HCT116 (cell line): ENCODE data around the gene NT5C2. TPM values are rescaled to one million over a fixed set of nuclear protein-coding genes. Genes with fewer than 3 reads are reported as not detected.

Experiments
- ATAC-seq: fragments of 200-7000 bp; cut with Tn5 transposase; 2 replicates; pipeline ENCODE4 v1.9.1; 2020; ENCODE audit warnings: mild to moderate bottlenecking, moderate library complexity
- BruUV-seq: library from RNA; stranded (reverse); fragments of 400-500 nt; replicated peaks from 2 replicates; lab custom pipeline; 2021; lab: Mats Ljungman, UMichigan
- CTCF ChIA-PET: fragments of 300-600 bp; sonication (Branson Sonifier 250); formaldehyde crosslinking; loops from one replicate; lab custom pipeline; 2021; ENCODE audit warnings: antibody characterized with exemption; lab: Charles Lee
- POLR2A ChIA-PET: fragments of 300-600, 350-600 bp; sonication (Branson Sonifier 250); formaldehyde crosslinking; loops from one replicate; lab custom pipeline; 2021; ENCODE audit warnings: antibody characterized with exemption; lab: Charles Lee
- RAD21 ChIA-PET, 2 experiments: fragments of 300-600 bp; sonication (Branson Sonifier 250); formaldehyde crosslinking; loops; one replicate each; lab custom pipeline; 2023; ENCODE audit warnings: low total read pairs in 2 of 2; ENCODE audit not compliant: uncharacterized antibody in 2 of 2, unreplicated experiment in 2 of 2, low non-redundant PET in 1 of 2; lab: Charles Lee
- DNase-seq: peaks from one replicate; pipeline ENCODE4 v3.0.0-alpha.2; 2010; ENCODE audit warnings: low read depth, low spot score
- H2AFZ ChIP-seq: fragments of 200-600 bp; shearing (Covaris generic), sonication (generic); 2 replicates; pipeline ENCODE4 v1.6.1; 2017; ENCODE audit warnings: low read depth, mixed run types, mixed read lengths, antibody characterized with exemption, low read length; ENCODE audit not compliant: poor library complexity, severe bottlenecking
- H3K27ac ChIP-seq: 2 replicates; pipeline ENCODE4 v1.5.1; 2012; ENCODE audit warnings: low read depth, low read length
- H3K27me3 ChIP-seq: fragments of 200-600 bp; sonication (generic); 2 replicates; pipeline ENCODE4 v1.6.1; 2016; ENCODE audit warnings: mixed run types, low read length, mixed read lengths; ENCODE audit not compliant: insufficient read depth
- H3K36me3 ChIP-seq, 2 experiments: fragments of 200-500 bp in 1 of 2; fragments of 200-600 bp in 1 of 2; sonication (Bioruptor generic) in 1 of 2; sonication (generic) in 1 of 2; 2 replicates each; pipeline versions ENCODE4 v1.5.1 to v1.6.1; 2014 to 2016; ENCODE audit warnings: low read length in 2 of 2, inconsistent platforms in 1 of 2, mixed read lengths in 1 of 2, mixed run types in 1 of 2; ENCODE audit not compliant: insufficient read depth in 2 of 2, control insufficient read depth in 1 of 2
- H3K4me1 ChIP-seq, 2 experiments: fragments of 200-600 bp in 1 of 2; sonication (generic) in 1 of 2; 2 replicates each; pipeline versions ENCODE4 v1.5.1 to v1.6.1; 2012 to 2017; ENCODE audit warnings: low read length in 2 of 2, inconsistent platforms in 1 of 2, mild to moderate bottlenecking in 1 of 2, mixed read lengths in 1 of 2, mixed run types in 1 of 2, moderate library complexity in 1 of 2; ENCODE audit not compliant: insufficient read depth in 2 of 2, control insufficient read depth in 1 of 2
- H3K4me2 ChIP-seq: fragments of 200-600 bp; sonication (generic); 2 replicates; pipeline ENCODE4 v1.6.1; 2017; ENCODE audit warnings: mixed run types, low read length, mixed read lengths
- H3K4me3 ChIP-seq, 2 experiments: fragments of 200-600 bp in 1 of 2; sonication (generic) in 1 of 2; replicated peaks in 1 of 2; 2 replicates each; pipeline ENCODE4 v1.5.1; 2011 to 2016; ENCODE audit warnings: low read length in 2 of 2, control low read depth in 1 of 2, low read depth in 1 of 2, mild to moderate bottlenecking in 1 of 2, mixed read lengths in 1 of 2, mixed run types in 1 of 2
- H3K79me2 ChIP-seq: fragments of 200-600 bp; sonication (generic); 2 replicates; pipeline ENCODE4 v1.6.1; 2017; ENCODE audit warnings: mild to moderate bottlenecking, mixed run types, low read length, moderate library complexity, mixed read lengths; ENCODE audit not compliant: insufficient read depth
- H3K9ac ChIP-seq: fragments of 200-600 bp; sonication (generic); 2 replicates; pipeline ENCODE4 v1.6.1; 2016; ENCODE audit warnings: low read length, mixed read lengths
- H3K9me2 ChIP-seq: fragments of 200-600 bp; sonication (generic), shearing (Covaris generic); 2 replicates; pipeline ENCODE4 v1.6.1; 2017; ENCODE audit warnings: mixed run types, mild to moderate bottlenecking, moderate library complexity; ENCODE audit not compliant: insufficient read depth
- H3K9me3 ChIP-seq, 2 experiments: fragments of 200-500 bp in 1 of 2; fragments of 200-600 bp in 1 of 2; sonication (Bioruptor generic) in 1 of 2; sonication (generic) in 1 of 2; 2 replicates each; pipeline ENCODE4 v1.6.1; 2014 to 2017; ENCODE audit warnings: low read length in 2 of 2, mixed read lengths in 2 of 2, inconsistent platforms in 1 of 2, low read depth in 1 of 2, mild to moderate bottlenecking in 1 of 2, mixed run types in 1 of 2, moderate library complexity in 1 of 2; ENCODE audit not compliant: control insufficient read depth in 1 of 2, insufficient read depth in 1 of 2
- H4K20me1 ChIP-seq: fragments of 200-600 bp; sonication (generic), shearing (Covaris generic); 2 replicates; pipeline ENCODE4 v1.6.1; 2017; ENCODE audit warnings: mixed run types, mild to moderate bottlenecking, moderate library complexity; ENCODE audit not compliant: insufficient read depth
- ATF3 ChIP-seq: IDR thresholded peaks from 2 replicates; pipeline ENCODE4 v1.6.1; 2012
- CBX3 ChIP-seq: IDR thresholded peaks from 2 replicates; pipeline ENCODE4 v1.6.1; 2012; ENCODE audit warnings: low read depth
- CEBPB ChIP-seq: IDR thresholded peaks from 2 replicates; pipeline ENCODE4 v1.6.1; 2012; ENCODE audit warnings: low read depth
- ELF1 ChIP-seq: IDR thresholded peaks from 2 replicates; pipeline ENCODE4 v1.6.1; 2012; ENCODE audit warnings: low read depth, borderline replicate concordance
- POLR2A ChIP-seq: IDR thresholded peaks from 2 replicates; pipeline ENCODE4 v1.7.0; 2011; ENCODE audit warnings: borderline replicate concordance; ENCODE audit not compliant: insufficient read depth, insufficient read length; ENCODE audit errors: extremely low read depth
- POLR2AphosphoS5 ChIP-seq: IDR thresholded peaks from 2 replicates; pipeline ENCODE4 v1.6.1; 2011; ENCODE audit warnings: mild to moderate bottlenecking, low read depth, low read length, moderate library complexity
- REST ChIP-seq: IDR thresholded peaks from 2 replicates; pipeline ENCODE4 v1.6.1; 2012; ENCODE audit warnings: low read depth
- SIN3A ChIP-seq: IDR thresholded peaks from 2 replicates; pipeline ENCODE4 v1.6.1; 2012; ENCODE audit warnings: low read depth
- SP1 ChIP-seq: IDR thresholded peaks from 2 replicates; pipeline ENCODE4 v1.6.1; 2012; ENCODE audit warnings: low read depth
- SRF ChIP-seq: IDR thresholded peaks from 2 replicates; pipeline ENCODE4 v1.6.1; 2012; ENCODE audit warnings: low read depth
- YY1 ChIP-seq: IDR thresholded peaks from 2 replicates; pipeline ENCODE4 v1.6.1; 2011; ENCODE audit warnings: low read length, low read depth, moderate library complexity, mild to moderate bottlenecking; ENCODE audit not compliant: insufficient replicate concordance; ENCODE audit errors: extremely low read depth
- ZBTB33 ChIP-seq: IDR thresholded peaks from 2 replicates; pipeline ENCODE4 v1.6.1; 2011; ENCODE audit warnings: mild to moderate bottlenecking, low read length, moderate library complexity; ENCODE audit not compliant: insufficient replicate concordance; ENCODE audit errors: extremely low read depth
- ZFX ChIP-seq: fragments of 450-650 bp; IDR thresholded peaks from 2 replicates; pipeline ENCODE4 v1.6.1; 2017
- ZNF274 ChIP-seq: fragments of 200-500 bp; sonication (Bioruptor generic); IDR thresholded peaks from 2 replicates; pipeline ENCODE4 v1.6.1; 2014; ENCODE audit warnings: mild to moderate bottlenecking, low read depth, low read length, inconsistent platforms
- intact Hi-C: fragments of 100-400 bp; cut with micrococcal nuclease; formaldehyde crosslinking; loops from 2 replicates; pipeline ENCODE4 v1.10.0; 2022
- total RNA-seq: library from RNA; stranded (reverse); gene quantifications from one replicate; pipeline ENCODE4 v1.2.1, GENCODE V29; 2021; ENCODE audit not compliant: unreplicated experiment

Gene NT5C2
- total RNA-seq, 1 experiment from 2014 or later: 63.0 TPM

GRCh38 chr10:103086261-103086660 is 106.8 kb downstream of the NT5C2 start:
- ChIA-PET RAD21 (no interaction called here), POLR2A (no interaction called here), CTCF (no interaction called here)
- H4K20me1 ChIP-seq: no peaks in the 10 kb centered on the region
- no peak overlapping the region for H2AFZ ChIP-seq
- no TSS peak for BruUV-seq
- H3K36me3 ChIP-seq: peaks cover 38 to 40% of the 10 kb centered on the region in 2 experiments; a peak in 3 of 4 replicates
- intact Hi-C loops: no loop called here
- H3K4me2 ChIP-seq: no peak overlapping the region
- no peaks in the 10 kb centered on the region for H3K9me3 ChIP-seq
- H3K4me3 ChIP-seq: no peak overlapping the region
- no peaks in the 10 kb centered on the region for H3K27me3 ChIP-seq
- H3K79me2 ChIP-seq: no peaks in the 10 kb centered on the region
- ATAC-seq (no peak), DNase-seq (no peak)
- no peak overlapping the region for H3K27ac ChIP-seq
- H3K4me1 ChIP-seq: no peaks in the 10 kb centered on the region
- no peak overlapping the region for H3K9ac ChIP-seq
- H3K9me2 ChIP-seq: no peaks in the 10 kb centered on the region
- TF ChIP-seq ATF3: no peak
- no peak for TF ChIP-seq SRF
- TF ChIP-seq REST: no peak
- no peak for TF ChIP-seq ELF1
- no peak for TF ChIP-seq ZFX
- no peak for TF ChIP-seq CEBPB
- TF ChIP-seq CBX3: no peak
- TF ChIP-seq POLR2AphosphoS5: no peak
- no peak for TF ChIP-seq POLR2A
- TF ChIP-seq ZNF274: no peak
- TF ChIP-seq YY1: no peak
- TF ChIP-seq ZBTB33: no peak
- no peak for TF ChIP-seq SIN3A
- TF ChIP-seq SP1: no peak
